Stimulated activated naive B cell treated with anti-CD40 and anti-IgM and Interleukin-4, amounts not matched to agents 10 μg/mL and 1 μg/mL and 100 μg/mL, for 72 hours (primary cell): Measurements from ENCODE around the gene MEP1A.
"Not testable (repeated sequence)": the region's sequence is repeated elsewhere in the genome, so short reads cannot be mapped to it uniquely, and the experiment has no call there.

Experiments
- ATAC-seq, 2 donors: fragments of 150-1000 bp; cut with Tn5 transposase; replicated peaks; 2 replicates each; pipeline ENCODE4 v1.10.0; 2021; ENCODE audit warnings: moderate library complexity in 1 of 2
- DNase-seq: peaks from one replicate; pipeline ENCODE4 v3.0.0; 2021
- H3K27ac Mint-ChIP-seq: one replicate; pipeline ENCODE4 v1.8.0; 2022; ENCODE audit warnings: mild to moderate bottlenecking, mixed read lengths
- H3K27me3 Mint-ChIP-seq, 2 donors: one replicate each; pipeline ENCODE4 v1.8.0; 2022; ENCODE audit warnings: mixed read lengths in 2 of 2
- H3K36me3 Mint-ChIP-seq, 2 donors: one replicate each; pipeline ENCODE4 v1.8.0; 2022; ENCODE audit warnings: mixed read lengths in 2 of 2, mild to moderate bottlenecking in 1 of 2
- H3K4me1 Mint-ChIP-seq, 2 donors: one replicate each; pipeline ENCODE4 v1.8.0; 2022; ENCODE audit warnings: mixed read lengths in 2 of 2, mild to moderate bottlenecking in 1 of 2
- H3K4me3 Mint-ChIP-seq, 2 donors: one replicate each; pipeline ENCODE4 v1.8.0; 2022; ENCODE audit warnings: mild to moderate bottlenecking in 2 of 2, mixed read lengths in 2 of 2, moderate library complexity in 1 of 2
- H3K9me3 Mint-ChIP-seq, 2 donors: one replicate each; pipeline ENCODE4 v1.8.0; 2022; ENCODE audit warnings: mixed read lengths in 2 of 2, mild to moderate bottlenecking in 1 of 2

The MEP1A gene

DNA sequence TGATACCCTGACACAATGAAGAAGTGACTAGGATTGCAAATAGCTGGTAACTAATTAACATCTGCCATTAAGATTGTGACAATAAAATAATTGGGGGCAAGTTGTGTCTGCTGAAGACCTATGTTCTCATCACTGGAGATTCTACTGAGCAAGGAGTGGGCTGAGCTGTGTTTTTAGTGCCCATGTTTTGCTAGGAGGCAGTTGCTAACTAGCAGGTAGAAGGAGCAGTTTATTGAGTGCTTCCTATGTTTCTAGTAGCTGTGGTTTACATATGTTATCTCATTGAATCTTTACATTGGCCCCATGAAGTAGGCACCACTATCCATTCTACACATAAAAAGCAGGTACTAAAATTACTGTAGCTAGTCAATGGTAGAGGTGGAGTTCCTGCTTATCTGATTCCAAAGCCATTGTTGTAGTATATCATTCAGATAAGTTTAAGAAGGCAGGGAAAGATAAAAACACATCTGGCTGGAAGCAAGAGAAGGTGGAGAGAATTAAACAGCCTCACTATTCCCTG is 2.8 kb upstream of the MEP1A start:
- DNase-seq (no peak), ATAC-seq (no peak)
- Mint-ChIP-seq H3K9me3 (no peaks in the 10 kb centered on the region), H3K4me3 (no peak overlapping the region), H3K36me3 (no peaks in the 10 kb centered on the region), H3K27ac (no peak overlapping the region), H3K27me3 (peaks cover 5% of the 10 kb centered on the region in 2 donors), H3K4me1 (no peaks in the 10 kb centered on the region)

DNA sequence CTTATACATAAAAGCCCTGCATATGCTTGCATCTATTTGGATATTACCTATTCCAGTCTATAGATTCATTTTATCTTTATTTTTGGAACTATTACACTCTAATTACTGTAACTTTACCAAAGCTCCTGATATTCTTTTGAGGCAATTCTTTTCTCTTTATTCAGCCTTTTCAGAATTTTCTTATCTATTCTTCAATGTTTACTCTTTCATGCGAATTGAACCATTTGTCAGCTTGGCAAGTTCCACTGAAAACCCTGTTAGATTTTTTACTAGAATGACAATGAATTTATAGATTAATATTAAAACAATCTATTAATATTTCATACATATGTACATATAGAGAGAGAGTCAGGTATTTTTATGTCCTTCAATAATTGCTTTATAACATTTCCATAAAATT is 554 bp upstream of the MEP1A start:
- no peak for ATAC-seq
- no peaks in the 10 kb centered on the region for H3K9me3 Mint-ChIP-seq
- H3K27ac Mint-ChIP-seq: no peak overlapping the region
- no peak overlapping the region for H3K4me3 Mint-ChIP-seq
- H3K27me3 Mint-ChIP-seq: peaks cover 5 to 11% of the 10 kb centered on the region in 2 donors
- H3K36me3 Mint-ChIP-seq: no peaks in the 10 kb centered on the region
- no peaks in the 10 kb centered on the region for H3K4me1 Mint-ChIP-seq
- no peak for DNase-seq

DNA sequence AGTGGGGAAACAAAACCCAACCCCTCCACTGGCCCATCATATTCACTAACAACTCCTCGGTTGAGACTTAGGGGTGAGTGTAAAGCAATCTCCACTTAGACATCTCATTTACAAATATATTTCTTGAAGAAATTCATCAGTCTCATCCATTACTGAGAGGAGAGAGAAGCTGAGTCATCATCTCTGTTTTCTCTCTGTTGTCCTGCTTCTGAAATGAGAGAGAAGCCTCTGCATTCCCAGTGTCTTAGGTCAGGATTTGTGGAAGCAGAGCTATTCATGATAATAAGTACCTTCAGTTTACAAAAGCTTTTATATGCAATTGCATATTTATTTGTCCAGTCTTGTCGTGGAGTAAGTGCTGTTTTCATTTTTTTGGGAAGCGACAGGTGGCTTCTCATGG is 879 bp downstream of the MEP1A start:
- DNase-seq: no peak
- no peak overlapping the region for H3K27ac Mint-ChIP-seq
- H3K4me3 Mint-ChIP-seq: no peak overlapping the region
- no peaks in the 10 kb centered on the region for H3K36me3 Mint-ChIP-seq
- H3K9me3 Mint-ChIP-seq: no peaks in the 10 kb centered on the region
- H3K27me3 Mint-ChIP-seq: peaks cover 5 to 11% of the 10 kb centered on the region in 2 donors
- ATAC-seq: no peak
- no peaks in the 10 kb centered on the region for H3K4me1 Mint-ChIP-seq

DNA sequence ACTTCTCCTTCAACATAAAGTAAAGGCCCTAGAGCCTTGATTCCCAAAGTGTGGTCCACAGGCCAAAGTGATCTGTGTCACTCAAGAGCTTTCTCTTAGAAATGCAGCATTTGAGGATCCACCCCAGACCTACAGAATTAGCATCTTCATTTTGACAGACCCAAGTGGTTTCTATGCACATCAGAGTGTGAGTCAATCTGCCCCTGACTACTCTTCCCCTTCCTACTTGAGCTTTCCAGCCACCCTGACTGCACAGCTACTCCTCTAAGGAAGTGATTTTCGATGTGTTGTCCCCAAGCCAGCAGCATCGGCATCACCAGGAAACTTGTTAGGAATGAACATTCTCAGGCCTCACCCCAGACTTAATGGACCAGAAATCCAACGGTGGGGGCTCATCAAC is 2.6 kb downstream of the MEP1A start:
- Mint-ChIP-seq H3K9me3 (no peaks in the 10 kb centered on the region), H3K27ac (no peak overlapping the region), H3K4me1 (no peaks in the 10 kb centered on the region), H3K36me3 (no peaks in the 10 kb centered on the region), H3K27me3 (peaks cover 5 to 11% of the 10 kb centered on the region in 2 donors), H3K4me3 (no peak overlapping the region)
- no peak for DNase-seq
- no peak for ATAC-seq

DNA sequence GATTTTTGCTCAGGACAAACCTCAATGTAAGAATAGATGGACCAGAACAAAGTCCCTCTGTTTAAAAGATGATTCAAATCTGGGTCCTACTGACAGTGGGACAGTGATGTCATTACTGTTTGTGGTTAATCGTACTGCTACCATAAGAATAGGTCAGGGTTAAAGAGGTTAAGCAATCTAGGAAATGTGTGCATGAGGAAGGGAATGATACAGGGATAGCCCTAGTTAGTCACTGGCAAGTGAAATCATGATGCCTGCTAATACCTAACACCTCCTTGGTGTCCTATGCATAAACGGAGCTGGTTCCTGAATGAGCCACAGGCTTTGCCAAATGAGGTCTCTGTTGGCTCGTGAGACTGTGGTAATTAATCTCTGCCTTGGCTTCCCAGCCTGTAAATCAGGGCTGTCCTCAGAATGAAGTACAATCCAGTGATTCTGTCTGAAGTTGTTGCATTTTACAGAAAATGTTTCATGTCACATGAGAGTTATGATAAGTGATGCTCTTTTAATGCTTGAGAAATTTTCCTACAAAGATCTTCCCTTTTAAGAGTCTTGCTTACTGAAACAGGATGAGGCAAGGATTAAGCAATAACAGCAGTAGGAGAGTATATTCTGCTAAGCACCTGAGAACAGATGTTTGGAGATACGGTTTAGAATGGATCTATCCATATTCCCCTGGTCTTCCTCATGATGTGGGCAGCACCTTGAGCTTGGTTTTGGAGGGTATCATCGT is 3.8 kb downstream of the MEP1A start:
- no peaks in the 10 kb centered on the region for H3K9me3 Mint-ChIP-seq
- no peak overlapping the region for H3K27ac Mint-ChIP-seq
- H3K27me3 Mint-ChIP-seq: peaks cover 5 to 11% of the 10 kb centered on the region in 2 donors
- ATAC-seq (no peak), DNase-seq (no peak)
- no peaks in the 10 kb centered on the region for H3K4me1 Mint-ChIP-seq
- no peaks in the 10 kb centered on the region for H3K36me3 Mint-ChIP-seq
- no peak overlapping the region for H3K4me3 Mint-ChIP-seq

DNA sequence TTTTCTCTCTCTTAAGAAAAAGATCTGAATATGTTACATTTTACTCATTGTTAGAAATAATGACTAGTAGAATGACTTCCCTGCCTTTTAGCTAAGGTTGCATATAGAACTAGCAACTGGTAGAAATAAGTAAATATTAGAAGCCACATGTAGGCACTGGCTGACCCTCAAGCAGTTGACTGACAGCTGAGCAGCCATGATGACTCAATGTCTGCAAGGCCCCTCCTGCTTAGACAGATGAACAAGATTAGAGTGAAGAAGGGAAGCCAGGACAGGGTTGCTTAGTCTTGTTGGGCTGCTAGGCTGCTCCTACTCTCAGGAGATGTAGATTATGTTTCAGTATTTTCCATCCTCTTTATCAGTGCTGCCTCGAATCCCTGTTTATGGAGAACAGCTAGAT is 6.5 kb downstream of the MEP1A start:
- DNase-seq: no peak
- H3K27me3 Mint-ChIP-seq: peaks cover 5 to 11% of the 10 kb centered on the region in 2 donors
- no peaks in the 10 kb centered on the region for H3K4me1 Mint-ChIP-seq

DNA sequence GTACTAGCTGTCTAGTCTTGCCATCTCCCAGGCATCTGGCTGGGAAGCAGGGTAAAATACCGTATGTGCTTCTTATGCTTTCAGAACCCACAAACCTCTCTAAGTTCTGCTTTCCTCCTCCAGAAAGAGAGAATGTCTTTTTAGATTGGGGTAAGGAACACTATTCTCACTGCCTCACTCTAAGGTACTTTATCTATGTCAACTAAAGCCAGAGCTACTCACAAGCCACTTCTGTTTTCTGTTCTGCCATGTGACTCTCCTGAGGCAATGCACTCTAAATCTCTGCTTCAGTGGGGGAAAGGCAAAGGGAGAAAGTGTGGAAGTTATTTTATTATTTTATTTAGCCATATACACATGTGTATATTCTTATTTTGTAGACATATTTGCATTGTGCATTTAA is 15.6 kb downstream of the MEP1A start:
- H3K4me3 Mint-ChIP-seq: no peak overlapping the region
- H3K36me3 Mint-ChIP-seq: no peaks in the 10 kb centered on the region
- no peak for DNase-seq
- ATAC-seq: no peak
- H3K27ac Mint-ChIP-seq: no peak overlapping the region
- H3K27me3 Mint-ChIP-seq: peaks cover 24 to 29% of the 10 kb centered on the region in 2 donors
- peaks cover 0 to 5% of the 10 kb centered on the region in 2 donors for H3K9me3 Mint-ChIP-seq
- H3K4me1 Mint-ChIP-seq: no peaks in the 10 kb centered on the region

More for the DNA sequence above, 6.5 kb downstream of the MEP1A start:
- Mint-ChIP-seq H3K4me3 (no peak overlapping the region), H3K27ac (no peak overlapping the region), H3K36me3 (no peaks in the 10 kb centered on the region), H3K9me3 (no peaks in the 10 kb centered on the region)
- no peak for ATAC-seq

DNA sequence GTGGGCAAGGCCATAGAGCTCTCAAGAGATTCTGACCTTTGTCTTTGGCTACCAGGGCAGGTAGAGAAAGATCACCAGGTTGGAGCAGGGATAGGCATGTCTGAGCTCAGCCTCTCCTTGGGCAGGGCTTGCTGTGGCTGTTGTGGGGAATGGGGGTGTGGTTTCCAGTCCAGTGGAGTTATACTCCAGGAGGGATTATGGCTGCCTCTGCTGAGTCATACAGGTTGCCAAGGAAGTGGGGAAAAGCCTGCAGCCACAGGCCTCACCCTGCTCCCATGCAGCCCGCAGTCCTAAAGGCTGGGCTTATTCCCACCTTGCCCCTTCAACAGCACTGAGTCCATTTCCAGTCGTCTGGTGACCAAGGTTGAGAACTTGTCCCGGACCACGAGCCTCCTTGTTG is 21.9 kb downstream of the MEP1A start:
- no peaks in the 10 kb centered on the region for H3K4me1 Mint-ChIP-seq

DNA sequence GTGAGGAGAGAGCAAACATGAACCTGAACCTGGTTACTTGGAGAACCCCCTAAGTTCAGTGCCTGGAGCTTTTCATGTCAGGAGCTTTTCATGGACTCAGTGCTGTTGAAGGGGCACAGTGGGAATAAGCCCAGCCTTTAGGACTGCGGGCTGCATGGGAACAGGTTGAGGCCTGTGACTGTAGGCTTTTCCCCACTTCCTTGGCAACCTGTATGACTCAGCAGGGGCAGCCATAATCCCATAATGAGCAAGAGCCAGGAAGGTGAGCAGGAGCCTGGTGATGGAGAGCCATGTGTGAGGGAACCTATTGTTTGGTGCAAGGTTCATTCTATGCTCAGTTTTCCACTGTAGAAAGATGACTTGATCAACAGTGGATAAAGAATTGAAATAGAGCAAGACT is 23.4 kb downstream of the MEP1A start:
- no peak for ATAC-seq
- no peak for DNase-seq
- Mint-ChIP-seq H3K4me1 (no peaks in the 10 kb centered on the region), H3K9me3 (peaks cover 0 to 2% of the 10 kb centered on the region in 2 donors), H3K4me3 (no peak overlapping the region), H3K27me3 (peaks cover 16% of the 10 kb centered on the region in 2 donors), H3K36me3 (no peaks in the 10 kb centered on the region), H3K27ac (no peak overlapping the region)

More for the DNA sequence above, 21.9 kb downstream of the MEP1A start:
- Mint-ChIP-seq H3K27ac (no peak overlapping the region), H3K4me3 (no peak overlapping the region), H3K27me3 (peaks cover 16 to 24% of the 10 kb centered on the region in 2 donors), H3K36me3 (no peaks in the 10 kb centered on the region), H3K9me3 (peaks cover 0 to 3% of the 10 kb centered on the region in 2 donors)
- ATAC-seq: no peak
- DNase-seq: no peak

DNA sequence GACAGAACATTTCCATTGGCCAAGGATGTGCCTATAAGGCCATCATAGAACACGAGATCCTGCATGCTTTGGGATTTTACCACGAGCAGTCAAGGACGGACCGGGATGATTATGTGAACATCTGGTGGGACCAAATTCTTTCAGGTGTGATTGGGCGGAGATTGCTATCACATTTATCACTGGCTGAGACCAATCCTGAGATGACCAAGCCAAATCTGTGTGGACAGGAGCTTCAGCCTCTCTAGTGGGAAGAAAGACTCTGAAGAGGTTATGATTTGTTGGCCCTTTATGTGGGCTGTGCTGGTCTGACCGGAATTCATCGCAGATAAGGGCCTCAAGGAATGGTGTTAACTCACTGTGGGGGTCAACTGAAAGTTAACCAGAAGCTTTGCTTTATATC is 26.4 kb downstream of the MEP1A start:
- Mint-ChIP-seq H3K4me3 (no peak overlapping the region), H3K27ac (no peak overlapping the region), H3K27me3 (peaks cover 6 to 8% of the 10 kb centered on the region in 2 donors)

DNA sequence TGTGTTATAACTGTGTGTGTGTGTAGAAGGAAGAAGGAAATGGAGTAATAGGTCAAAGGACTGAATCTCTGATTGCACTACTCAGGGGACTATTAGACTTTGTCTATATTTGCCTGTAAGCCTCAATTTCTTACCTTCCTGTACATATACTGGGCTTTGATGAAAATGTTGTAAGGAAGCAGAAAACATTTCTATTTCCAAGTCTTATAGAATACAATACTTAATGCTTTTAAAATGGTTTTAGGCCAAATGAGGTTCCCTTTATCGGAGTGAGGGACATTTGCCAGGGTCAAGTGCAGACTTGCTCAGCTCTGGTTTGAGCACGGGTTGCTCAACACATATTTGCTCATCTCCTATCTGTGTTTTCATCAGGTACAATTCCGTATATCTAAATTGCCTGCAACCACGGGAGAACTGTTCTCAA is 28.3 kb downstream of the MEP1A start:
- no peak overlapping the region for H3K4me3 Mint-ChIP-seq
- H3K9me3 Mint-ChIP-seq: no peaks in the 10 kb centered on the region
- peaks cover 0 to 2% of the 10 kb centered on the region in 2 donors for H3K4me1 Mint-ChIP-seq
- no peak for ATAC-seq
- peaks cover under 1 to 4% of the 10 kb centered on the region in 2 donors for H3K27me3 Mint-ChIP-seq
- DNase-seq: no peak
- no peaks in the 10 kb centered on the region for H3K36me3 Mint-ChIP-seq
- H3K27ac Mint-ChIP-seq: no peak overlapping the region

More for the DNA sequence above, 26.4 kb downstream of the MEP1A start:
- peaks cover 0 to 2% of the 10 kb centered on the region in 2 donors for H3K4me1 Mint-ChIP-seq
- no peaks in the 10 kb centered on the region for H3K36me3 Mint-ChIP-seq
- no peak for ATAC-seq
- no peaks in the 10 kb centered on the region for H3K9me3 Mint-ChIP-seq
- no peak for DNase-seq

DNA sequence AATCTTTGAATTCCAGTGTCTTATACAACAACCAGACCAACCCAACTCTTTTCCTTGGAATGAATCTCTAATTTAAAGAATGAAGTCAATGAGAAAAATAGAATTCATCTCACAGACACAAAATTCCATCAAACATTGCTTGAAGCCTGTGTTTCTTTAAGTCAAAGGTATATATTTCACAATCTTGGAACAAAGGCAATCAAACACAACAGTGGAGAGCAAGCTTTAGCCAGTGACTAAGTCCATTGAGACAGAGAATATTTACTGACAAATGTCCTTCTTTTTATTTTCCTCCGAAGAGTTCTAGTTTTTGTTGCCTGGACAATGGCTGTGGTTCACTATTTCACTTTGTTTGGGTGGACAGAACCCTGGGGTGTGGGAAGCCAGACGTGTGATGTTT is 35.8 kb downstream of the MEP1A start:
- DNase-seq: no peak
- Mint-ChIP-seq H3K36me3 (no peaks in the 10 kb centered on the region), H3K4me1 (peaks cover 0 to under 1% of the 10 kb centered on the region in 2 donors), H3K4me3 (no peak overlapping the region), H3K9me3 (no peaks in the 10 kb centered on the region), H3K27ac (no peak overlapping the region), H3K27me3 (peaks cover 0 to 4% of the 10 kb centered on the region in 2 donors)
- no peak for ATAC-seq

DNA sequence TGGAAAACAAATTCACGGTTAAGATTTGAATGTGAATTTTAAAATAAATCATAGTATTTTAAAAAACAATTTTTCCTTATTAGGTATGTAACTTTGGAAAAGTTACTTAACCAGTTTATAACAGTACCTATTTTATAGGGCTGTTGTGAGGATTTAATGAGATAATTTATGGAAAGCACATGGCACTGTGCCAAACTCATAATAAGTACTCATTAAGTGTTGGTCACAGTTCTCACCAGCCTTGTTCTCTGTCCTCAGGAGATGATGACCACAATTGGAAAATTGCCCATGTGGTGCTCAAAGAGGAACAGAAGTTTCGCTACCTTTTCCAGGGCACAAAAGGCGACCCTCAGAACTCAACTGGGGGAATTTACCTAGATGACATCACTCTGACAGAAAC is 39.6 kb downstream of the MEP1A start:
- H3K27me3 Mint-ChIP-seq: peaks cover 0 to 4% of the 10 kb centered on the region in 2 donors
- DNase-seq (no peak), ATAC-seq (no peak)
- no peaks in the 10 kb centered on the region for H3K4me1 Mint-ChIP-seq
- H3K36me3 Mint-ChIP-seq: no peaks in the 10 kb centered on the region
- no peak overlapping the region for H3K27ac Mint-ChIP-seq
- no peak overlapping the region for H3K4me3 Mint-ChIP-seq
- H3K9me3 Mint-ChIP-seq: no peaks in the 10 kb centered on the region

DNA sequence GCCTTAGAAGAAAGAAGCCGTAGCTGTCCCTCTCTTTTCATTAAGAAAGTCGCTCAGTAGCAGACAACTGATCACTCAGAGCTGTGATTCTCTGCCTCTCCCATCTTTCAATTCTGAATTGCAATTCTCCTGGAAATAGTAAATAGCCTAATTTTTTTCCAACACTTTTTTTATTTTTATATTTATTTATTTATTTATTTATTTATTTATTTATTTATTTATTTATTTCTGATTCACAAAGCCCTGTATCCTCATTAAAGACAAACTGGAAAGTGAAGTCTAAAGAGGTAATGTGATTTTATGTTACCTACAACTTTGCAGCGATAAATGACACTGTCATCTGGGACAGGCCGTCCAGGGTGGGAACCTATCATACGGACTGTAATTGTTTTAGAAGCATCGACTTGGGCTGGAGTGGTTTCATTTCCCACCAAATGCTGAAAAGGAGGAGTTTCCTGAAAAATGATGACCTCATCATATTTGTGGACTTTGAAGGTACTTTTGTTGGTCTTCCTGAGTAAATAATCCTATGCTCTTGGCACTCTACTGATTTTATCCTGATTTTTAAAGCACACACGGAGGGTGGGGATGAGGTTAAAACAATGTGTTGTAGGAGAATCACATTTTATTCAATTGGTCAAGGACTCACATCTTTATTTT is 41.2 kb downstream of the MEP1A start:
- not testable (repeated sequence) for H3K4me1 Mint-ChIP-seq, H3K4me3 Mint-ChIP-seq, H3K27me3 Mint-ChIP-seq, ATAC-seq, H3K36me3 Mint-ChIP-seq, H3K27ac Mint-ChIP-seq, H3K9me3 Mint-ChIP-seq, DNase-seq

DNA sequence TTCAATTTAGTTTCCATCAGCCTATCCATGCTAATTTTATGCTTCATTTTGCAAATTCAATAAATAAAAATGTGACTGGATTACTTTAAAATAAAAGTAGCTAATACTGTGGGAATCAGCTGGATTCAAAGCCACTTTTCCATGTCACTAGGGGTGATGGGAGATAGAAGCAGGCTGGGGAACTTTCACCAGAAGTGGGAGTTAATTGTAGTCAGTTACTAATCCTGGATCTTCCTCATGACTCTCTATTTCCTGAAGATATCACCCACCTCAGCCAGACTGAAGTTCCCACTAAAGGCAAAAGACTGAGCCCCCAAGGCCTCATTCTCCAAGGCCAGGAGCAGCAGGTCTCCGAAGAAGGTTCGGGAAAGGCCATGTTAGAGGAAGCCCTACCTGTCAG is 41.8 kb downstream of the MEP1A start:
- not testable (repeated sequence) for H3K4me3 Mint-ChIP-seq, H3K36me3 Mint-ChIP-seq, H3K27me3 Mint-ChIP-seq, H3K9me3 Mint-ChIP-seq, H3K27ac Mint-ChIP-seq, ATAC-seq, DNase-seq, H3K4me1 Mint-ChIP-seq
